Right ventricle myocardium inferior (tissue), 1 donor: Measurements from ENCODE around the gene KRTAP5-3. TPM values are rescaled to one million over a fixed set of nuclear protein-coding genes. Genes with fewer than 3 reads are reported as not detected.
"Not testable (repeated sequence)": the region's sequence is repeated elsewhere in the genome, so short reads cannot be mapped to it uniquely, and the experiment has no call there.

Experiments used
- ATAC-seq: fragments of 200-7000 bp; cut with Tn5 transposase; one replicate; pipeline ENCODE4 v1.9.1; 2020; ENCODE audit warnings: mild to moderate bottlenecking, moderate library complexity
- DNase-seq: peaks from one replicate; pipeline ENCODE4 v3.0.0; 2021; ENCODE audit errors: missing footprints
- intact Hi-C: fragments of 100-400 bp; cut with DNase I; formaldehyde crosslinking; loops from one replicate; pipeline ENCODE4 v1.11.0; 2022
- long read RNA-seq: library from polyadenylated mRNA; unstranded; transcript quantifications from one replicate; pipeline ENCODE4 v2.0.0, GENCODE V29; 2021
- total RNA-seq: library from RNA; stranded (reverse); fragmentation: NEBNext Ultra II Directional; extraction: Animal tissue kit (Norgen Biotek cat#: 25700); gene quantifications from one replicate; pipeline ENCODE4 v1.2.1, GENCODE V29; 2021
- donor health status: DM: no; HTN: yes; CAD: no; lungs with severe emphysema.

Gene KRTAP5-3, protein sequence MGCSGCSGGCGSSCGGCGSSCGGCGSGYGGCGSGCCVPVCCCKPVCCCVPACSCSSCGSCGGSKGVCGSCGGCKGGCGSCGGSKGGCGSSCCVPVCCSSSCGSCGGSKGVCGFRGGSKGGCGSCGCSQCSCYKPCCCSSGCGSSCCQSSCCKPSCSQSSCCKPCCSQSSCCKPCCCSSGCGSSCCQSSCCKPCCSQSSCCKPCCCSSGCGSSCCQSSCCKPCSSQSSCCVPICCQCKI
- not detected for total RNA-seq
- long read RNA-seq: 0 reads

DNA sequence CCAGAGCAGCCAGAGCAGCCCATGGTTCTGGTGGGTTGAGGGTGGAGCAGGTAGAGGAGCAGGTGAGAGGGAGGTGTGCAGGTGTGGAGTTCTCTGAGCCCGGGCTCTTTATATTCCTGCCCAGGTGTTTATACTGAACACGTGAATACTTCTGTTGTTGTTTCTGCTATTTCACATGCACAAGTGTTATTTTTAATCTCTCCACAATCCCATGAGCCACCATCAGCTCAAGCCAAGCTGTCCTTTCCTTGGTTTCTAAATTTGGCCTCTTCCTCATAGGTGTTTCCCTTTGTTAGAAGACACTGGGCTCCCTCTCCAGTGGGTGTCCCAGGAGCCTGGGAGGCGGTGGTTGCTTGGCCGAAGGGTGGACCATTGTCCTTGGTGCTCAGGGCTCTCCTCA is at the start of gene KRTAP5-3:
Gene KRTAP5-3, minus strand, starts transcription at position 101 of the 400 bp plus-strand sequence. Its CDS starts 78 bp downstream, at position 23.
- no peak for DNase-seq
- ATAC-seq: no peak
- intact Hi-C loops: no loop called here

DNA sequence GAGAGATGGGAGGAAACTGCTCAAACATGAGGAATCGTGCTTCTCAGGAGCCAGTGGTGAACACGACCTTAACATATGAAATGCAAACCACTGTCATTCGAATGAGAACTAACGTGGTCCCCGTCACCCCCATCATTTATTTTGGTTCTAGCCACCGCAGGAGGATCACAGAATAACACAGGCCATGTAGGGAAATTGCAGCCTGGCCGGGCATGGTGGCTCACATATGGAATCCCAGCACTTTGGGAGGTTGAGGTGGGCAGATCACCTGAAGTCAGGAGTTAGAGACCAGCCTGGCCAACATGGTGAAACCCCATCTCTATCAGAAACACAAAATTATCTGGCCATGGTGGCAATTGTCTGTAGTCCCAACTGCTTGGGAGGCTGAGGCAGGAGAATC is 48.4 kb upstream of the KRTAP5-3 start:
- ATAC-seq: no peak
- no peak for DNase-seq
- intact Hi-C loops: no loop called here

DNA sequence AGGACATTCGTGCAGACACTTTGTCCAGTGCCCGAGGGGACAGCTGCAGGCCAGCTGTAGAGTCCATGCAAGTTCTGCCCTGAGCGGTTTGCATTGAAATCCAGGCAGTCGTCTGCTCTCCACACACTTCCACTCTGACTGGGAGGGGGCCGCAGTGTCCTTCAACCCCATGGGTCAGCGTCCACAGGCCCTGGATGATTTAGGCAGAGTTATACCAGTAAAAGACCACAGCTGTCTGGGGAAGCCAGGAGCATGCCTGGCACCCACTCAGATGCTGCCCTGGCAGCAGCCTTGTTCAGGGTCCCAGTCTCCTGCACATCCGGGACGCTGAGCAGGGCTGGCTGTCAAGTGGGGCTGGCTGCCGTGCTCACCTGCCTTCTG is 47.8 kb upstream of the KRTAP5-3 start:
- DNase-seq (no peak), ATAC-seq (no peak)
- intact Hi-C loops: no loop called here

DNA sequence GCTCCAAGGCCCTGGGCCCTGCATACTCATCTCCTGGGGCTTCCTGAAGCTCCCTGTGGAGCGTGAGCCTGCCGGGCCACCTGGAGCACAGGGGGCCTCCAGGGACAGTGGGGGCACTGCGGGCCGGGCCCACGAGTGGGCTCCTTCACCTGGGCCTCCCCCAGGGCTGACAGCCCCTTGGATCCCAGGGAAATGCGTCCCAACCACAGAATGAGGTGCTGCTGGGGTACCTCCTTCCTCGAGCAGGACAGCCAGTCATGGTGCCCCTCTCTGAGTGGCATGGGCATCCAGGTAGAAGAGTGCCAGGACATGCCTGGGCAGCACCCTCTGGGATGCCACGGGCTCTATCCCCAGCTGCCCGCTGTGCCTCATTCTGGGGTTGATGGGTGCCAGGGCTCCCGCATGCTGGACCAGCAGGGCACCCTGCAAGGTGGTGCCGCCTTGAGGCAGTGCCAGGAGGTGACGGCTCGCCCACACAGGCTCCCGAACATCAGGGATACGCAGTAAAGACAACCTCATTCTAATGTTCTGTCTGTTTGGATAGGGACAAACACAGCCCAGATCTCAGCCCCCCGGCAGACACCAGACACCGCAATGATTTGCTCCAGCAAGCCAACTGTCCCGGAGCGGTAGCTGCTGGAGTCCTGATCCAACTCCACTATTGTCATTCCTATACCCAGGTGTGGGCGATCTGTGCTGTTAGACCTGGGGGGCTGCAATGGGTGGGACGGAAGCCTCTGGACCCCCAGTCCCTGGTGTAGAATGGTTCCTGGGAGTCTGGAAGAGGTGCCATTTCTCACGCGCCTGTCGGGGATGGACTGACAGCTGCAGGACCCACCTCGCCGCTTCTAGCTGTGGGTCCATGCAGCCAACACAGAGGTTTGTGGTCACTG is 47.2 kb upstream of the KRTAP5-3 start:
- no peak for DNase-seq
- intact Hi-C loops: no loop called here
- no peak for ATAC-seq

DNA sequence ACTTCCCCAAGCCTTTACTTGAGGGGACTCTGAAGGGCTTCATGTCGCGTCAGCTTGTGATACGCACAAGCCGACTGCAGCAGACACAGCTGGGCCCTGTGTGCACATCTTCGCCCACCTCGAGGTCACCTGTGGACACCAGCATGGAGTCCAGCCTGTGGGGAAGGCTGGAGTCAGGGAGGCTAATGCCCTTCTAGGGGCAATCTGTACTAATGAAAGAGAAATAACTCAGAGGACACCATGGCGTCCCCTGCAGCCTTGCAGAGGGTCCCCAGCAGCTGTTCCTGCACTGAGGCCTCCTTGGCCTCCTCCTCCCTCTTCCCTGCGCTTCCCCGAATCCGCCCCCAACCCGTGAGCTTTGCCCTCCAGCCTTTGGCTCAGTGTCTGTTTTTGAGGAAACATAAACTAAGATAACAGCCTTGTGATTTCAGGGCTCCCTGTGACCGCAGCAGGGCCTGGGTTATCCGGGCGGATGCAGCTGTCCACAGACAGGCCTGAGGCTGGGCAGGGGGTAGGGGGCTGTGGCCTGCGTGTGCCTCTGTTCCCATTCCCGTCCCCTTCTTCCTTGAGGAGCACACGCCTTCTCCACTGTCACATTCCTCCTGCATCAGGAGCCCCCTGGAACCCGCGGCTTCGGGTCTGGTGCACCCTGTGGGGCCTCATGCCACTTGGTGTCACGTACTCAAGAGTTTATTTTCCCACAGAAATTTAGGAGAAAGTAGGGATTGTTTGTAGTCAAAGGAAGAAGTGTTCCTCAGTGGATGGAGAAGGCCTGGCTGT is 46.3 kb upstream of the KRTAP5-3 start:
- DNase-seq: no peak
- intact Hi-C loops: loop anchor here (5.0 kb wide), 1 partner anchor 38 kb away; no protein-coding TSS in a partner anchor

DNA sequence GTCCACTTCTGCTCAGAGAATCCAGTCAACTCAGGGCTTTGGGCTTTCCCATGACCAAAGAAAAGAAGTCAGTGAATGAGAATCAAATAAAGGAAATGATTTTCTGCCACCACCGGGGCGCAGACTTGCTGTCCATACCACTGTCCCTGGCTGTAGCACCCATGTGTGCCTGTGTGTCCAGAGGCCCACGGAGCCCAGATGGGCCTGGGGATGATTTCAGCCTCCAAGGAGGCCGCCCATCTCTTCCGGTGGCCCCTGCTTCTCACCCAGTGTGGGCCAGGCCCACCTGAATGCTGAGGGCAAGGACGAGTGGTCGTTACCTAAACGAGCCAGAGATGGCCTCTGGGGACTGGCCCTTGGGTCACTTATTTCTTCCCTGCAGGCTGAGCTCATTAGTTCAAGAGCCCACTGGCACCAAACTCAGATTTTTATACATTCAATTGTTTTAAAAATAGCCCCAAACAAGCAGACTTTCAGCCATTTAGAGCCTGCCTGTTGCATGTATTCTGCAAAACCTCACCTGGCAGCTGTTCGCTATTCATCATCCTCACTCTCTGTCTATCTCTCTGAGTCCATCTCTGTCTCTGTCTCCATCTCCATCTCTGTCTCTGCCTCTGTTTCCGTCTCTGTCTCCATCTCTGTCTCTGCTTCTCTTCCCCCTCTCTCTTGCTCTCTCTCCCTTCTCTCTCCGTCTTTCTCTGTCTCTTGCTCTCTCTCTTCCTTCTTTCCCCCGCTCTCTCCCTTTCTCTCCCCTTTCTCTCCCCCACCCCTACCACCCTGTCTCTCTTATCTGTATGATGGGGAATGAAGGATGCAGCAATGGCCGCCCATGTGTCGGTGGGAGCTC is 45.5 kb upstream of the KRTAP5-3 start:
- ATAC-seq (no peak), DNase-seq (no peak)
- intact Hi-C loops: loop anchor here (2.0 to 5.0 kb wide), 2 partner anchors 39 to 503 kb away; no protein-coding TSS in a partner anchor

More for the DNA sequence above, 46.3 kb upstream of the KRTAP5-3 start:
- ATAC-seq: no peak

DNA sequence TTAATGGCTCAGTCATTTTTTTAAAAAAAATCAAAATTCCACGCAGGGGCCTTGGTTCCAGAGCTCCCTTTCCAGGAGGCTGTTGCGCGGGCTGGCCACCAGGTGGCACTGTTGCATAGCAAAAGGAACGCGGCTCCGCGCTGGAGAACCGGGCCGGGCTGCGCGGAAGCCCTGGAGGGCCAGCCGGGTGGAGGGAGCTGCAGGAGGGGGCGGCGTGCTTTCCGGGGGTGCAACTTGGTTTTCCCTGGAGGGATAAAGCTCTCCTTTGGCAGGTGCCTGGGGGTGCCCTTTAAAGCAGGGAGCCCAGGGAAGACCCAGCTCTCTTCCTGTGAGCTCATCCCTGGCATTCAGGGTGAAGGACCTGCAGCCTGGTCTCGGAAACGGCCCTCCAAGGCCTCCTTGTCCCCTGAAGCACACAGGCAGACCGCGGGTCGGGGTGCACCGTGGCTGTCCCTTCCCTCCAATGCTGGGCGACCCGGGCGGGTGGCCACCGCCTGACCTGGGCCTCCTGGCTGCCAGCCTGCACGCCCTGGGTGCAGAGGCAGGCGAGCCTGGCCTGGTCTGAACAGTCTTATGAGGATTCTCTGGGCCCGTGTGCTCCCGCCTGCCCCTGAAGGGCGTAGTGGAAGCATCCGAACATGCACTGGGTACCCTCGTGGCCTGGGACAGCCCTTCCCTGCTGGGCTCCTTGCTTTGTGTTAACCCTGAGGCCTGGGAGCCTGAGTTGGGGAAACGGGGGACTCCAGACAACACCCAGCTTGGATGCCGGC is 44.7 kb upstream of the KRTAP5-3 start:
- peak; percentile 94 for DNase-seq
- peak; percentile 75 for ATAC-seq
- intact Hi-C loops: loop anchor here (1.0 to 5.0 kb wide), 3 partner anchors 39 to 504 kb away; no protein-coding TSS in a partner anchor

DNA sequence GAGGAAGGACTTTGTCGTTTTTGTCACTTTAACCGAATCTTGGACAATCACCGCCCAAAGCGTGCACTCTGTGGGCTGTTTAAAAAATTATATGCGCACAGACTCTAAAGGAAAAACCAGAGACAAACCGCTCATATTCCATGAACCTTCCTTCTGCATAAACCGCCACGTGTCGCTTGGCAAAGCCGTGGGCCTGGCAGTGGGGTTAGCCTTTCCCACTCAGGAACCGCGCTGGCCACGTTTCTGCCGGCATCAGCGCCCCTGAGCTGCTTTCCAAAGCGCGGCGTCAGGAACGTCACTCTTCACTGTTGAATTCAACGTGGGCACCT is 44.1 kb upstream of the KRTAP5-3 start:
- ATAC-seq: no peak
- DNase-seq: no peak
- intact Hi-C loops: loop anchor here (1.0 to 5.0 kb wide), 3 partner anchors 40 to 504 kb away; no protein-coding TSS in a partner anchor

DNA sequence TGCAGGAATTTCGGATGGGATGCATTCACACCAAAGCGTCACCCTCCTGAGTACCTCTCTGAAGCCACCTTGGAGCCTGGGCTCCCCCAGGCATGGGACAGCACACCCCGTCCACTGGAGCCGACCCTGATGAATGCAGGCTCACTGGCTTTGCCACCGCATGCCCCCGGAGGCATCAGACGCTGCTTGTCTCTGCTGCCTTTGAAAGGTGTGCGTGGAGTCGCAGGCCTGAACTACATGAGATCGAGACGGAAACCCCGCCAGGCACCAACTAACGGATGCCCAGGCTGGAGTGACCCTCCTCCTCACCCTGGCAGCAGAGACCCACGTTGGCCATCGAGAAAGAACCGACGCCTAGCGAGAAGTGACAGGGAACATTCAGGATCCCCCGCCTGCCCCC is 43.8 kb upstream of the KRTAP5-3 start:
- ATAC-seq (no peak), DNase-seq (no peak)
- intact Hi-C loops: loop anchor here (1.0 to 5.0 kb wide), 3 partner anchors 40 to 505 kb away; no protein-coding TSS in a partner anchor

DNA sequence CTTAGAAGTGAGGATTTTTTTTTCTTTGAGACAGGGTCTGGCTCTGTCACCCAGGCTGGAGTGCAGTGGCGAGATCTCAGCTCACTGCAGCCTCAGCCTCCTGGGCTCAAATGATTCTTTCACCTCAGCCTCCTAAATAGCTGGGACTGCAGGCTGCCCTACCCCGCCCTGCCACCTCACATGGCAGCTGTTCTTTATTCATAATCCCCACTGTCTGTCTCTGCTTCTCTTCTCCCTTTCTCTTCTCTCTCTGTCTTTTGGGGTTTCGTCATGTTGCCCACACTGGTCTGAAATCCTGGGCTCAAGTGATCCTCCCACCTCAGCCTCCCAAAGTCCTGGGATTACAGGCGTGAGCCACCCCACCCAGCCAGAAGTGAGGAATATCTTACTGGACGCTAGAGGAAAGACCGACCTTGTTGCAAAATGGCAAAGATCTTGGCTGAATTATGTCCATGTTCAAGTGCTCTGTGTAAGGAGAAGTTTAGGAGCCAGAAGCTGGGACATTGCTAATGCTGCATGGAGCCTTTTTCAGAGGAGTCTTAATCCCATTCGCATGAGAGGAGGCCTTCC is 43.2 kb upstream of the KRTAP5-3 start:
- intact Hi-C loops: loop anchor here (5.0 kb wide), 1 partner anchor 41 kb away; no protein-coding TSS in a partner anchor
- DNase-seq (no peak), ATAC-seq (no peak)

DNA sequence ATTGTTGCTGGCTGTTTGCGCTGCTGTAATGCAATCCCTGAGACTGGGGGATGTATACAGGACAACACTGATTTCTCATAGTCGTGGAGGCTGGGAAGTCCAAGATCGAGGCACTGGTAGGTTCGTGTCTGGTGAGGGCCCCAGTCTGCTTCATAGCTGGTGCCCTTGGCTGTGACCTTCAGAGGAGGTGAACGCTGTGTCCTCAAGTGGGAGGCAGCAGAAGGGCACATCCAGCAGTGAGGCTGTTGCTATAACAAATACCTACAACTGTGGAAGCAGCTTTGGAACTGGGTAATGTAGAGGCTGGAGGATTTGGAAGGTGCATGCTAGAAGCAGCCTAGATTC is 42.6 kb upstream of the KRTAP5-3 start:
- intact Hi-C loops: loop anchor here (5.0 kb wide), 1 partner anchor 41 kb away; no protein-coding TSS in a partner anchor
- ATAC-seq: no peak
- no peak for DNase-seq

DNA sequence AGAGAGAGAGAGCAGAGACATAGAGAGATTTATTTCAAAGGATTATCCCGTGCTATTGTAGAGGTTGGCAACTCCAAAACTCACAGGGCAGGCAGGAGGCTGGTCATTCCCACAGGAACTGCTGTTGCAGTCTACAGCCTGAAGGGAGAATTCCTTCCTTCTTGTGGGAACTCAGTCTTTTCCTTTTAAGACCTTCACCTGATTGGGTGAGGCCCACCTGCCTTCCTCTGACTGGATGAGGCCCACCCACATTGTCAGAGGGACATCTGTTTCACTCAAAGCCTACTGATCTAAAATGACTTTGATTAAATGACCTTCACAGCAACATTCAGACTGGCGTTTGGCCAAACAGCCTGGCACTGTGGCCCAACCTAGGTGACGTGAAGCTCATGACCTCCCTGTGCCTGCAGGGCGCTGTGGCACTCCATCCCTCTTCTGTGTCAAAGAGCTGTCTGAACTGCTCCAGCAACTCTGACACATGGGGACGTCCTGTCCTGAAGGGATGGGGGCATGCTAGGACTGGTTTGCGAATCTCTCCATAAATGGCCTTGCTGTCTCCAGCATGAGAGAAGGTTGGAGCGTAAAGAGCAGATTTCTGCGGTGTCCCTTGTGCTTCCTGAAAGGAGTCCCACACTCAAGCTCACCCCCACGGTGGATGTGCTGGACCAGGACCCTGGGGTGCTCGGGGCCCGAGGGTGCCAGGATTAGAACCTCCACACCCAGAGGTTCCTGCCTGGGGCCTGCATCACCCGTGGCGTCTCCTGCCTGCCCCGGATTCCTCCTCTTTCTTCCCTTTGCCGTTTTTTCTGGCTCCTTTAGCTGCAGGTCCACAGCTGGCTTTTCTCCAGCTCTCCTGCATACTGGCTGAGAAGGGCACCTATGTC is 42.0 kb upstream of the KRTAP5-3 start:
- intact Hi-C loops: loop anchor here (5.0 kb wide), 1 partner anchor 42 kb away; no protein-coding TSS in a partner anchor
- ATAC-seq: no peak

DNA sequence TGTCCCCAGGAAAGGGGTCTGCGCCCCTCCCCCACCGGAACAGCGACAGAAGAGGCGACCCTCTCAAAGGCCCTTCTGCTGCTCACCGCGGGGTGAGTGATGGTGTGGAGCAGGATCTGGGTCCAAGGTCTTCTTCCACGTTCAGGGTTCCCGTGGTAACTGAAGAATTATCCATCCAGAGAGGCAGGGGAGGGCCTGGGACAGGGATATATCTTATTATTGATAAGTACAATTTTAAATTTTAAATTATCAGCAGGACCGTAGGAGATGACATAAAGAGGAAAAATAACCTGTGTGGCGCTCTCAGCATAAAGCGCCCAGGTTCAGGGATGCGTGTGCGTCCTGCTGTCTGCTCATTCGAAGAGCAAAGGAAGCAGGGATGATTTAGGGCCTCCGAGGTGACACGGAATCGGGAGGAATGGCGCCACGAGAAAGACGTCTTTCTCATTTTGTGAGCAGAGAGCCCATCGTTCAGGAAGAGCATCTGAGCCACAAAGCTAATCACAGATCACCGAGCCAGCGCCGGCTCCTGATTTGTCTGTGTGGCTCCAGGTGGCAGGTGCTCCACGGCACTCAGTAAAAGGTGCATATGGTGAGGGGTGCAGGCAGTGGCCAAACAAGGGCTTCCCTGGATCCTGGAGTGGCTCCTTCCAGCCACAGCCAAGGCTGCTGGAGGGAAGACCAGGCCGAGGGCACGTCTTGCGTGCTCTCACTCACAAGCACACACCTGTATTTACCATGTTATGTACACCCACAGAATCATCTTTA is 40.6 kb upstream of the KRTAP5-3 start:
- DNase-seq: no peak
- intact Hi-C loops: no loop called here
- no peak for ATAC-seq

More for the DNA sequence above, 42.0 kb upstream of the KRTAP5-3 start:
- no peak for DNase-seq

DNA sequence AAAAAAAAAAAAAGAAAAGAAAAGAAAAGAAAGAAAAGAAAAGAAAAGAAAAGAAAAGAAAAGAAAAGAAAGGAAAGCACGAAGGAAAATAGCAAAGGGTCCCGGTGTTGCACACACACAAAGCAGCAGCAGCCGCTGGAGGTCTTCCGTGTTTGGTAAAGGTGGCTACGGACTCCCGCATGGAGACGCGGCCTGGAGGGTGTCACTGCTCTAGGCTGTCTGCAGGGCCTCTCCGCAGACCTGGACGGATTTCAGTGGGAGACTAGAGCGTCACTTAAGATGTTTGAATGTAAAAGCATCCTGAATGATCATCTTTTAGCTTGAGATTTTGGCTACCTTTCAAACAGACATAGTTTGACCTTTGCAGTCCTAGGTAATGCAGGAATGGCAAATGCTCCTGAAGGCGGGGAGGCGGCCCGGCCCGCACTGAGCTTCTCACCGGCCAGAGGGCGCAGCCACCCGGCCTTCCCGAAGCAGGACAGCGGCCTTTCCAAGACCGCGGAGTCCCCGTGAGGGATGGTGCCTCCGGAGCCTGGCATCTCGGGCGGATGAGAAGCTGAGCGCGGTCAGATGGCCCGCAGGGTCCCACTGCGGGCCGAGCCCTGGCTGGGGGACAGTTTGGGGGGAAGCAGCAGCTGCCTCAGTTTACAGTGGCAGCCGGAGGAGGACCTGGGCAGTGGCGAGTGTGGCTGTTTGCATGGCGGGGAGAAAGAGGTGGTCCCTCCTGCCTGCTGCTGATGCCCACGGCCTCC is 39.8 kb upstream of the KRTAP5-3 start:
- no peak for ATAC-seq
- DNase-seq: peak; percentile 50

DNA sequence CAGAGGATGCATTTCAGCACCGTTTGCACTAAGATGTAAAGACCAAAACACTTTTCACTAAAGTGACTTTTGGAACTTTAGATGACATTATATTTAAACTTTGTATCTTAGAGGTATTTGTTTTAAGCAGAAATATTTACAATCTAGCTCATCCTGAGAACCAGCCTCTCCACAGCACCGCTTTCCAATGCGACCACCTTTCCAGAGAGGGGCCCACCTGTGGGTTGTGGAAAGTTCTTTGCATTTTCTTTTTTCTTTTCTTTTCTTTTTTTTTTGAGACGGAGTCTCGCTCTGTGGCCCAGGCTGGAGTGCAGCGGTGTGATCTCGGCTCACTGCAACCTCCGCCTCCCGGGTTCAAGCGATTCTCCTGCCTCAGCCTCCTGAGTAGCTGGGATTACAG is 38.3 kb upstream of the KRTAP5-3 start:
- DNase-seq, intact Hi-C loops, ATAC-seq: not testable (repeated sequence)

More for the DNA sequence above, 39.8 kb upstream of the KRTAP5-3 start:
- intact Hi-C loops: no loop called here
